Left lung (tissue), 10 donors: Measurements from ENCODE around the gene LIN7A. TPM values are rescaled to one million over a fixed set of nuclear protein-coding genes. Genes with fewer than 3 reads are reported as not detected.

Source experiments
- ATAC-seq: fragments of 200-7000 bp; cut with Tn5 transposase; one replicate; pipeline ENCODE4 v1.9.1; 2020; ENCODE audit warnings: moderate library complexity
- DNase-seq, 4 donors: peaks; one replicate each; pipeline ENCODE4 v3.0.0-alpha.2; 2013 to 2020
- H3K27ac ChIP-seq, 2 donors: fragments of 200-600 bp; sonication (generic) in 1 of 2; one replicate each; pipeline versions ENCODE4 v1.5.0 to v1.8.0; 2020 to 2021
- H3K27me3 ChIP-seq, 2 donors: fragments of 200-600 bp; sonication (generic) in 1 of 2; one replicate each; pipeline versions ENCODE4 v1.5.0 to v1.8.0; 2020 to 2021
- H3K36me3 ChIP-seq, 2 donors: fragments of 200-600 bp; sonication (generic) in 1 of 2; one replicate each; pipeline versions ENCODE4 v1.5.0 to v1.8.0; 2020 to 2021
- H3K4me1 ChIP-seq, 2 donors: fragments of 200-600 bp; one replicate each; pipeline ENCODE4 v1.8.0; 2021
- H3K4me3 ChIP-seq, 2 donors: fragments of 200-600 bp; sonication (generic) in 1 of 2; one replicate each; pipeline versions ENCODE4 v1.5.0 to v1.8.0; 2020 to 2021; ENCODE audit warnings: mild to moderate bottlenecking in 1 of 2
- H3K9me3 ChIP-seq, 2 donors: fragments of 200-600 bp; sonication (generic) in 1 of 2; one replicate each; pipeline versions ENCODE4 v1.5.0 to v1.8.0; 2020 to 2021
- CTCF ChIP-seq, 2 donors: fragments of 200-600 bp; sonication (generic) in 1 of 2; IDR thresholded peaks; one replicate each; pipeline versions ENCODE4 v1.5.0 to v1.8.0; 2021; ENCODE audit warnings: antibody characterized with exemption in 2 of 2
- intact Hi-C, 2 donors: fragments of 100-400 bp; cut with DNase I; formaldehyde crosslinking; loops; one replicate each; pipeline versions ENCODE4 v1.11.2 to v1.14.2; 2022
- polyA plus RNA-seq, 6 donors: library from polyadenylated mRNA; unstranded; fragments of 120-200 nt; gene quantifications; one replicate each; pipeline ENCODE4 v1.2.1, GENCODE V29; 2013; ENCODE audit not compliant: insufficient read length in 6 of 6
- total RNA-seq, 2 donors: library from RNA; stranded (reverse); fragmentation: NEBNext Ultra II Directional; extraction: Animal tissue kit (Norgen Biotek cat#: 25700); gene quantifications; one replicate each; pipeline ENCODE4 v1.2.1, GENCODE V29; 2021
- donor health status: DM: no; HTN: yes; CAD: no.
- donor health status: DM: no; HTN: no; CAD: no.

LIN7A gene
- total and polyA plus RNA-seq, 8 donors: 9.9 to 22.7 (median 17.6) TPM

- Histone ChIP-seq H3K27me3 (no peaks in the 10 kb centered on the region), H3K27ac (no peak overlapping the region), H3K4me3 (no peak overlapping the region), H3K9me3 (no peaks in the 10 kb centered on the region), H3K4me1 (peaks cover 0 to 4% of the 10 kb centered on the region in 2 donors), H3K36me3 (no peaks in the 10 kb centered on the region)
- TF ChIP-seq CTCF (IDR thresholded peaks at IDR 0.05): no peak
- DNase-seq (no peak), ATAC-seq (no peak)
- intact Hi-C loops: no loop called here
These were observed 79.4 kb downstream of the LIN7A start for GRCh38 chr12:80858356-80858755.

- TF ChIP-seq CTCF (IDR thresholded peaks at IDR 0.05): no peak
- ATAC-seq (no peak), DNase-seq (no peak)
- Histone ChIP-seq H3K4me3 (no peak overlapping the region), H3K9me3 (no peaks in the 10 kb centered on the region), H3K27ac (no peak overlapping the region), H3K4me1 (peaks cover 0 to 4% of the 10 kb centered on the region in 2 donors), H3K27me3 (no peaks in the 10 kb centered on the region), H3K36me3 (no peaks in the 10 kb centered on the region)
- intact Hi-C loops: no loop called here
These were observed 80.4 kb downstream of the LIN7A start for GRCh38 chr12:80857311-80857710.

GRCh38 chr12:80849337-80849736 is 88.4 kb downstream of the LIN7A start:
- no peaks in the 10 kb centered on the region for H3K36me3 ChIP-seq
- no peak overlapping the region for H3K4me3 ChIP-seq
- H3K27me3 ChIP-seq: no peaks in the 10 kb centered on the region
- H3K27ac ChIP-seq: no peak overlapping the region
- H3K4me1 ChIP-seq: no peaks in the 10 kb centered on the region
- intact Hi-C loops: no loop called here
- no peaks in the 10 kb centered on the region for H3K9me3 ChIP-seq
- TF ChIP-seq CTCF (IDR thresholded peaks at IDR 0.05): no peak
- DNase-seq (no peak), ATAC-seq (no peak)

- H3K4me1 ChIP-seq: no peaks in the 10 kb centered on the region
- no peaks in the 10 kb centered on the region for H3K9me3 ChIP-seq
- intact Hi-C loops: no loop called here
- no peak for DNase-seq
- no peaks in the 10 kb centered on the region for H3K27me3 ChIP-seq
- ATAC-seq: no peak
- TF ChIP-seq CTCF (IDR thresholded peaks at IDR 0.05): no peak
- no peak overlapping the region for H3K27ac ChIP-seq
- no peaks in the 10 kb centered on the region for H3K36me3 ChIP-seq
- no peak overlapping the region for H3K4me3 ChIP-seq
These were observed 88.9 kb downstream of the LIN7A start for GRCh38 chr12:80848858-80849257.

- no peaks in the 10 kb centered on the region for H3K9me3 ChIP-seq
- intact Hi-C loops: no loop called here
- no peaks in the 10 kb centered on the region for H3K36me3 ChIP-seq
- no peaks in the 10 kb centered on the region for H3K27me3 ChIP-seq
- H3K4me1 ChIP-seq: no peaks in the 10 kb centered on the region
- DNase-seq (no peak), ATAC-seq (no peak)
- no peak for TF ChIP-seq CTCF (IDR thresholded peaks at IDR 0.05)
- H3K27ac ChIP-seq: no peak overlapping the region
- no peak overlapping the region for H3K4me3 ChIP-seq
These were observed 90.2 kb downstream of the LIN7A start for GRCh38 chr12:80847575-80847974.
